Measurements from ENCODE around the gene KRT13. TPM values are rescaled to one million over a fixed set of nuclear protein-coding genes. Genes with fewer than 3 reads are reported as not detected.
A peak's percentile ranks its signal among the peaks of the same experiment; 100 is the strongest.

KRT13 gene
- total RNA-seq, 1 experiment from 2014 or later, result 606 TPM

- peaks cover 19% of the 10 kb centered on the region for H3K79me2 ChIP-seq (ENCODE audit: low read depth)
- peak overlapping the region; percentile 23; the same call in 1 of the 2 replicates for H3K27ac ChIP-seq
- TF ChIP-seq EZH2 (IDR thresholded peaks at IDR 0.05; ENCODE audit: low read depth), result no peak
- H3K4me1 ChIP-seq (replicated peaks; ENCODE audit: insufficient read depth), result peaks cover 82% of the 10 kb centered on the region
- no peak overlapping the region for H3K4me3 ChIP-seq
- no peaks in the 10 kb centered on the region for H3K27me3 ChIP-seq (ENCODE audit: insufficient read depth, low read depth)
- peak overlapping the region; percentile 32 for H3K4me2 ChIP-seq
- no TSS peak for BruUV-seq (replicated peaks)
- no peak for DNase-seq
- peaks cover 3% of the 10 kb centered on the region; the same call in 1 of the 2 replicates for H4K20me1 ChIP-seq (ENCODE audit: insufficient read depth)
- peaks cover 69% of the 10 kb centered on the region for H3F3A ChIP-seq (ENCODE audit: insufficient read depth, low read depth)
- ChIA-PET CTCF (no interaction called here), POLR2A (ENCODE audit: unreplicated experiment) (interaction anchor here (0.6 kb wide), 1 partner anchor 16 kb away, joined by 3 read pairs; no protein-coding TSS in a partner anchor)
- H2AFZ ChIP-seq, result no peak overlapping the region
- intact Hi-C loops (cut with micrococcal nuclease; ENCODE audit: unreplicated experiment), result no loop called here
- no peaks in the 10 kb centered on the region for H3K9me2 ChIP-seq (ENCODE audit: insufficient read depth)
- H3K36me3 ChIP-seq (ENCODE audit: low read depth), result peaks cover 7% of the 10 kb centered on the region
- H3K9me3 ChIP-seq (ENCODE audit: insufficient read depth, low read depth), result no peaks in the 10 kb centered on the region
These were observed 26.6 kb upstream of the KRT13 start for GRCh38 chr17:41531993-41532392.

- Histone ChIP-seq H3K4me2 (peak overlapping the region; percentile 98), H3K4me3 (peak overlapping the region; percentile 93), H3K27ac (peak overlapping the region; percentile 95), H4K20me1 (ENCODE audit: insufficient read depth) (peaks cover 14% of the 10 kb centered on the region), H3F3A (ENCODE audit: insufficient read depth, low read depth) (peaks cover 71% of the 10 kb centered on the region), H3K79me2 (ENCODE audit: low read depth) (peaks cover 34% of the 10 kb centered on the region), H3K4me1 (replicated peaks; ENCODE audit: insufficient read depth) (peaks cover 66% of the 10 kb centered on the region), H3K9me3 (ENCODE audit: insufficient read depth, low read depth) (no peaks in the 10 kb centered on the region), H3K36me3 (ENCODE audit: low read depth) (peaks cover 15% of the 10 kb centered on the region), H3K27me3 (ENCODE audit: insufficient read depth, low read depth) (no peaks in the 10 kb centered on the region), H3K9me2 (ENCODE audit: insufficient read depth) (no peaks in the 10 kb centered on the region), H2AFZ (no peak overlapping the region)
- intact Hi-C loops (cut with micrococcal nuclease; ENCODE audit: unreplicated experiment), result loop anchor here (1.0 kb wide), 1 partner anchor 18 kb away; no protein-coding TSS in a partner anchor
- no peak for TF ChIP-seq EZH2 (IDR thresholded peaks at IDR 0.05; ENCODE audit: low read depth)
- TF ChIP-seq, protein P1, sequence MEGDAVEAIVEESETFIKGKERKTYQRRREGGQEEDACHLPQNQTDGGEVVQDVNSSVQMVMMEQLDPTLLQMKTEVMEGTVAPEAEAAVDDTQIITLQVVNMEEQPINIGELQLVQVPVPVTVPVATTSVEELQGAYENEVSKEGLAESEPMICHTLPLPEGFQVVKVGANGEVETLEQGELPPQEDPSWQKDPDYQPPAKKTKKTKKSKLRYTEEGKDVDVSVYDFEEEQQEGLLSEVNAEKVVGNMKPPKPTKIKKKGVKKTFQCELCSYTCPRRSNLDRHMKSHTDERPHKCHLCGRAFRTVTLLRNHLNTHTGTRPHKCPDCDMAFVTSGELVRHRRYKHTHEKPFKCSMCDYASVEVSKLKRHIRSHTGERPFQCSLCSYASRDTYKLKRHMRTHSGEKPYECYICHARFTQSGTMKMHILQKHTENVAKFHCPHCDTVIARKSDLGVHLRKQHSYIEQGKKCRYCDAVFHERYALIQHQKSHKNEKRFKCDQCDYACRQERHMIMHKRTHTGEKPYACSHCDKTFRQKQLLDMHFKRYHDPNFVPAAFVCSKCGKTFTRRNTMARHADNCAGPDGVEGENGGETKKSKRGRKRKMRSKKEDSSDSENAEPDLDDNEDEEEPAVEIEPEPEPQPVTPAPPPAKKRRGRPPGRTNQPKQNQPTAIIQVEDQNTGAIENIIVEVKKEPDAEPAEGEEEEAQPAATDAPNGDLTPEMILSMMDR (conservative IDR thresholded peaks at IDR 0.05), result no peak
- BruUV-seq (replicated peaks), result TSS peak; percentile 72
- CTCF ChIA-PET, result interaction anchor here (0.6 to 3.3 kb wide), 4 partner anchors 11 to 132 kb away, joined by 3 to 27 read pairs (median 5); no protein-coding TSS in a partner anchor
- DNase-seq, result peak; percentile 86 to 99
- POLR2A ChIA-PET (ENCODE audit: unreplicated experiment), result interaction anchor here (0.5 to 3.5 kb wide), 20 partner anchors 9 to 1216 kb away, joined by 3 to 78 read pairs (median 5); partner anchors contain the start of gene KRT13
These were observed 24.9 kb upstream of the KRT13 start for GRCh38 chr17:41530062-41531048.

- no TSS peak for BruUV-seq (replicated peaks)
- DNase-seq, result peak in 1 of 2 experiments; percentile 59
- H3K36me3 ChIP-seq (ENCODE audit: low read depth), result peaks cover 24% of the 10 kb centered on the region
- peak overlapping the region; percentile 95 for H3K27ac ChIP-seq
- peak overlapping the region; percentile 93 for H3K4me3 ChIP-seq
- CTCF ChIA-PET, result interaction anchor here (1.2 to 3.3 kb wide), 3 partner anchors 19 to 133 kb away, joined by 4 to 27 read pairs (median 4); no protein-coding TSS in a partner anchor
- no peaks in the 10 kb centered on the region for H3K9me3 ChIP-seq (ENCODE audit: insufficient read depth, low read depth)
- H3K79me2 ChIP-seq (ENCODE audit: low read depth), result peaks cover 43% of the 10 kb centered on the region
- H2AFZ ChIP-seq, result no peak overlapping the region
- H3K4me1 ChIP-seq (replicated peaks; ENCODE audit: insufficient read depth), result peaks cover 64% of the 10 kb centered on the region
- peak overlapping the region; percentile 98 for H3K4me2 ChIP-seq
- no peaks in the 10 kb centered on the region for H3K27me3 ChIP-seq (ENCODE audit: insufficient read depth, low read depth)
- peaks cover 14% of the 10 kb centered on the region for H4K20me1 ChIP-seq (ENCODE audit: insufficient read depth)
- intact Hi-C loops (cut with micrococcal nuclease; ENCODE audit: unreplicated experiment), result loop anchor here (2.0 to 10.0 kb wide), 2 partner anchors 125 to 205 kb away; no protein-coding TSS in a partner anchor
- POLR2A ChIA-PET (ENCODE audit: unreplicated experiment), result interaction anchor here (0.6 to 3.5 kb wide), 13 partner anchors 9 to 711 kb away, joined by 3 to 78 read pairs (median 5); partner anchors contain the start of gene KRT13
- no peak for TF ChIP-seq EZH2 (IDR thresholded peaks at IDR 0.05; ENCODE audit: low read depth)
- TF ChIP-seq, protein P1 (conservative IDR thresholded peaks at IDR 0.05), result no peak
- peaks cover 71% of the 10 kb centered on the region for H3F3A ChIP-seq (ENCODE audit: insufficient read depth, low read depth)
- no peaks in the 10 kb centered on the region for H3K9me2 ChIP-seq (ENCODE audit: insufficient read depth)
These were observed 24.1 kb upstream of the KRT13 start for GRCh38 chr17:41529491-41529915.
